Activated CD4-positive, alpha-beta T cell treated with anti-CD3 and anti-CD28 coated beads, Interleukin-2, amount 50 U/mL, for 16 hours (primary cell): ENCODE results near the gene LGALSL.

Experiments used
- DNase-seq: peaks from one replicate; pipeline ENCODE4 v3.0.0-alpha.2; 2020

The LGALSL gene

GRCh38 chr2:64502860-64503259 is 48.9 kb downstream of the LGALSL start:
- DNase-seq: no peak

DNA sequence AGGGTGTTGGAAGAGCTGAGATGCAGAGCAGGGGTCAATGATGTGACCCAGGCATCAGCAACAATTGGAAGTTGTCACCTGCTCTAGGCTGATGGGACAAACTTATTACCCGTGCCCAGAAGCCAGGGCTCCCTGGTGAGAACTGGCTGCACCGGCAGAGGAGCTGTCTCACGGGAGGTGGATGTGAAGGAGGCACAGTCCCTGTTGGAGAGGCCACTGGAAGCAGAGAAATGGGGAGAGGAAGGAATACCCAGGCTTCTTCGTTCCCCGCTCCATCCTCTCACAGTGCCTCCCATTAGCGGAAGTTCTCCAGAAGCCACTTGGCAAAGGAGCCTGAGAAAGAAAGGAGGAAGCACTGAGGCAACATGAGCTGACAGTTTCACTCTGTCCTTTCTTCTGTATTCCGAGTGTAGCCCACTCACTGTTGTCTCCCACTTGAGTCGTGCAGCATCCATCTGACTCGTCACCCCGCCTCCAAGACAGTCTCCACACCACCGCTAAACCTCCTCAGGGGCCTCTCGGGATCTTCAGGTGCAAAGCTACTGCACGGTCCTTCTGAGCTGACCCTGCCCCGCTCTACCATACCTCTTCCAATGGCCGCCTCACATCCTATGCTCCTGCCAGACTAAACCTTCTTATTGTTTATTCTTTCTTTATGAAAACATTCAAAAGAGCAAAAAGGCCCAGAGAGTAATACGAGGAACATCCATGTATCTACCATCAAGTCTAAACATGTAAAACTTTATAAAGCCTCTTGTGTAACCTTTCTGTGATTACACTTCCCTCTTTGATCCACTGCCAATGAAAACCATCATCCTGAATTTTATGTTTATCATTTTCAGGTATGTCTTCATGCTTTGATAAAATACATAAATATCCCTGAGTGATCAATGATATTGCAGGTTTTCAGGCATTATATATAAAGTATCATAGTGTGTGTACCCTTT is 51.1 kb downstream of the LGALSL start:
- DNase-seq: no peak

GRCh38 chr2:64506686-64507085 is 52.7 kb downstream of the LGALSL start:
- DNase-seq: no peak
